SK-N-MC (cell line): Measurements from ENCODE around the gene RHPN2.
"Not testable (repeated sequence)": the region's sequence is repeated elsewhere in the genome, so short reads cannot be mapped to it uniquely, and the experiment has no call there.

Source experiments
- DNase-seq: peaks from one replicate; pipeline ENCODE4 v3.0.0-alpha.2; 2011; ENCODE audit warnings: low read depth, low spot score
- H3K27ac ChIP-seq: fragments of 200-600 bp; sonication (generic); 2 replicates; pipeline ENCODE4 v1.5.1; 2016; ENCODE audit warnings: mixed run types
- H3K36me3 ChIP-seq: fragments of 200-600 bp; sonication (generic); 2 replicates; pipeline ENCODE4 v1.6.1; 2017; ENCODE audit warnings: antibody characterized with exemption, low read length, mixed read lengths; ENCODE audit not compliant: insufficient read depth
- H3K4me3 ChIP-seq: fragments of 200-600 bp; sonication (generic); 2 replicates; pipeline ENCODE4 v1.5.1; 2016
- H3K9ac ChIP-seq: fragments of 200-600 bp; sonication (generic); 2 replicates; pipeline ENCODE4 v1.8.0; 2017; ENCODE audit warnings: mixed run types, mixed read lengths; ENCODE audit not compliant: insufficient read length
- H3K9me3 ChIP-seq: fragments of 200-600 bp; sonication (generic); 2 replicates; pipeline ENCODE4 v1.6.1; 2017; ENCODE audit warnings: low read depth, mild to moderate bottlenecking, antibody characterized with exemption, low read length, moderate library complexity, mixed read lengths
- EZH2 ChIP-seq: fragments of 200-600 bp; sonication (generic); IDR thresholded peaks from one replicate; pipeline ENCODE4 v1.6.1; 2017; ENCODE audit warnings: antibody characterized with exemption
- FOXP2 ChIP-seq: optimal IDR thresholded peaks from 2 replicates; pipeline ENCODE3; 2011; ENCODE audit warnings: mild to moderate bottlenecking, moderate library complexity; ENCODE audit not compliant: insufficient read depth; ENCODE audit errors: extremely low read length, control extremely low read depth
- POLR2AphosphoS5 ChIP-seq: IDR thresholded peaks from 2 replicates; pipeline ENCODE4 v1.6.1; 2012; ENCODE audit warnings: mild to moderate bottlenecking, low read depth, low read length, borderline replicate concordance

The RHPN2 gene

DNA sequence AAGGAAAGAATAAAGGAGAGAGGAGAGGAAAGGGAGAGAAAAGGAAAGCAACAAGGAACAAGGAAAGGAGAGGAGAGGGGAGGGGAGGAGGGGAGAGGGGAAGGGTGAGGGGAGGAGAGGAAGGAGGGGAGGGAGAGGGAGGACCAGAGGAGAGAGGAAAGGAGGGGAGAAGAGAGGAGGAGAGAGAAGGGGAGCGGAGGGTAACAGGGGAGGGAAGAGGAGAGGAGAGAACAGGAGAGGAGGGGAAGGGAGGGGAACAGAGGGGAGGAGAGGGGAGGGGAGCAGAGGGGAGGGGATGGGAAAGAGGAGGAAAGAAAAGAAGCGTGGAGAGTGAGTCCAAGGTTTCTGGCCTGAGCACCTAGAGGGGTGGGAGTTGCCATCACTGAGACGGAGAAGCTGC lies 66.0 kb downstream of the RHPN2 start:
- Histone ChIP-seq H3K4me3 (no peak overlapping the region), H3K27ac (no peak overlapping the region), H3K9me3 (no peaks in the 10 kb centered on the region), H3K36me3 (peaks cover 5% of the 10 kb centered on the region; the same call in 1 of the 2 replicates), H3K9ac (no peak overlapping the region)
- no peak for DNase-seq
- TF ChIP-seq EZH2: no peak
- no peak for TF ChIP-seq POLR2AphosphoS5
- TF ChIP-seq FOXP2: no peak

- no peak for DNase-seq
- H3K27ac ChIP-seq: no peak overlapping the region
- no peaks in the 10 kb centered on the region for H3K9me3 ChIP-seq
- TF ChIP-seq POLR2AphosphoS5 (no peak), FOXP2 (no peak), EZH2 (no peak)
- H3K9ac ChIP-seq: no peak overlapping the region
- H3K4me3 ChIP-seq: no peak overlapping the region
- peaks cover 5% of the 10 kb centered on the region; the same call in 1 of the 2 replicates for H3K36me3 ChIP-seq
Measured at GRCh38 chr19:32997716-32998355, 66.9 kb downstream of the RHPN2 start.

DNA sequence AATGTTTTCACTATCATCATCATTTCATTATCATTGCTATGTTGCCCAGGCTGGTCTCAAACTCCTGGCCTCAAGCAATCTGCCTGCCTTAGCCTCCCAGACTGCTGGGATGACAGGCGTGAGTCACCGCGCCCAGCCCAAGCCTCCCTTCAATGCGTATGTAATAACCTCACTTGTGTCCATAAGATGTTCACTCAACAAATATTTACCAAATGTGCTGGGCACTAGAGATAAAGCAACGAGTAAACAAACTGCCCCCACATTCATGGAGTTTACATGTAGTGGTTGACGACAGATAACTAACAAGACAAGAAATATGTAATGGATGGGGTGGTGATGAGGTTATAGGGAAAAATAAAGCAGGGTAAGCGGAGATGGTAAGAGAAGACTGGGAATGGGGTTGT lies 67.6 kb downstream of the RHPN2 start:
- not testable (repeated sequence) for H3K9me3 ChIP-seq, H3K27ac ChIP-seq, H3K4me3 ChIP-seq, DNase-seq, H3K9ac ChIP-seq, H3K36me3 ChIP-seq

- not testable (repeated sequence) for DNase-seq, H3K9ac ChIP-seq, H3K9me3 ChIP-seq, H3K4me3 ChIP-seq, H3K36me3 ChIP-seq, H3K27ac ChIP-seq
Measured at GRCh38 chr19:32995966-32996365, 68.7 kb downstream of the RHPN2 start.

DNA sequence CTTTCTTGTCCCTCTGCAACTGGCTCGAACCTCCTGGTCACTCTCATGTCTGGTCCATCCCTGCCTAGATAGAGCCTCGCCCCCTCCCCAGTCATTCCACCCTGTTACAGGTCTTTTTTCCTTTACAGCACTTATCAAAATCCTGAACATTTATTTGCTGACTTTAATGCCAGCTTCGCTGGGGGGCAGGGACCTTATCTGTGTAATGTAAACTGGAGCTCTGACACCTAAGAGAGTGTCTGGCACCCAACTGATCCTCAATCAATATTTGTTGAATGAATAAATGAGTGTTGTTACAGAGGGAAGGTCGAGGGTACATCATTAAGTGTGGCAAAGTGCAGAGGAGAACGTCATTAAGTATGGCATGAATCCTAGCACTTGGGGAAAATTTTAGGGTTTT lies 76.0 kb downstream of the RHPN2 start:
- peaks cover 5% of the 10 kb centered on the region; the same call in 1 of the 2 replicates for H3K36me3 ChIP-seq

GRCh38 chr19:32988254-32988653 lies 76.4 kb downstream of the RHPN2 start:
- DNase-seq, H3K36me3 ChIP-seq, H3K9me3 ChIP-seq, H3K27ac ChIP-seq, H3K9ac ChIP-seq, H3K4me3 ChIP-seq: not testable (repeated sequence)

More for the DNA sequence above, 76.0 kb downstream of the RHPN2 start:
- DNase-seq: no peak
- H3K27ac ChIP-seq: no peak overlapping the region
- H3K4me3 ChIP-seq: no peak overlapping the region
- TF ChIP-seq EZH2 (no peak), POLR2AphosphoS5 (no peak)
- no peaks in the 10 kb centered on the region for H3K9me3 ChIP-seq
- H3K9ac ChIP-seq: no peak overlapping the region

DNA sequence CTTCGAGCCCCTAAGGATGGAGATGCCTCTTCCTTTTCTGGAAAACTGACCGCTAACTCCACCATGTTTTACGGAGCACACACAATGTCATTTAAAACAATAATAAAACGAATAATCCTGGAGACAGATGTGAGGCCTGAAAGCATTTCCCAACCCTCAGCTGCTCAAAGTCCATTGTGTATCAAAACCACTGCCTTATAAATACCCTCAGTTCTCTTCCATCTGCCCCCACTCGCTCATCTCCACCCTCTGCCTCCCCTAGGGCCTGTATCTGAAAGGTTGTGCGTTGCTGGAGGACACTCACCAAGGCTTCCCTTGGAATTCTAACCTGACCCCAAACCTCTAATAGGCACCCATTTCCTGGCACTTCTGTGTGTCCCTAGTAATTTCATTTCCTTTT lies 82.2 kb downstream of the RHPN2 start:
- H3K9ac ChIP-seq, H3K9me3 ChIP-seq, H3K4me3 ChIP-seq, H3K27ac ChIP-seq, DNase-seq, H3K36me3 ChIP-seq: not testable (repeated sequence)

- H3K27ac ChIP-seq, H3K9ac ChIP-seq, H3K9me3 ChIP-seq, H3K4me3 ChIP-seq, DNase-seq: not testable (repeated sequence)
- H3K36me3 ChIP-seq: peaks cover 17% of the 10 kb centered on the region
Measured at GRCh38 chr19:32979807-32980206, 84.9 kb downstream of the RHPN2 start.

GRCh38 chr19:32977813-32978212 lies 86.9 kb downstream of the RHPN2 start:
- H3K27ac ChIP-seq, H3K9ac ChIP-seq, H3K4me3 ChIP-seq, H3K9me3 ChIP-seq, DNase-seq: not testable (repeated sequence)
- H3K36me3 ChIP-seq: peaks cover 17% of the 10 kb centered on the region

DNA sequence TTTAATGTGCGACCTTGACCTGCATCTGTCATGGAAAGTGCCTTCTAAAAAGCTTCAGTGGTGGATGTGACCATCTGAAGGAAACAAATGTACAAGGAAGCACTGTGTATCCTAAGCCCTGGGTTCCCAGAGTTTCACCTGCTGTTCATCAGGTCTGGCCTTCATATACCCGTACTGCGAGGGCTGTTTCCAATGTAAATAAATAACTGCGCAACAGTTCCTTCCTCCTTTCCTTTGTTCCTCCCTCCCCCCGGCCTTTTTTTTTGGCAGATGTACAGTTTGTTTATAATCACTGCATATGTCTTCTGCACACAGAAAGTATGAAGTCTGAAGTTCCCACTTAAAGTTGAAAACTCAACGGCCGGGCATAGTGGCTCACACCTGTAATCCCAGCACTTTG lies 87.4 kb downstream of the RHPN2 start:
- Histone ChIP-seq H3K9ac (no peak overlapping the region), H3K27ac (no peak overlapping the region), H3K36me3 (peaks cover 17% of the 10 kb centered on the region), H3K4me3 (no peak overlapping the region), H3K9me3 (no peaks in the 10 kb centered on the region)
- DNase-seq: no peak
- no peak for TF ChIP-seq POLR2AphosphoS5
- TF ChIP-seq FOXP2: no peak
- no peak for TF ChIP-seq EZH2
